22Rv1 (cell line): ENCODE measurements around the gene DDX31.

Experiments used
- ZFX ChIP-seq: fragments of 450-650 bp; IDR thresholded peaks from 2 replicates; pipeline ENCODE4 v1.6.1; 2017; ENCODE audit warnings: antibody characterized with exemption, borderline replicate concordance
- TF ChIP-seq, protein P1 (sequence below): fragments of 450-650 bp; IDR thresholded peaks from 2 replicates; pipeline ENCODE4 v1.5.1; 2017; ENCODE audit warnings: mild to moderate bottlenecking

DNA sequence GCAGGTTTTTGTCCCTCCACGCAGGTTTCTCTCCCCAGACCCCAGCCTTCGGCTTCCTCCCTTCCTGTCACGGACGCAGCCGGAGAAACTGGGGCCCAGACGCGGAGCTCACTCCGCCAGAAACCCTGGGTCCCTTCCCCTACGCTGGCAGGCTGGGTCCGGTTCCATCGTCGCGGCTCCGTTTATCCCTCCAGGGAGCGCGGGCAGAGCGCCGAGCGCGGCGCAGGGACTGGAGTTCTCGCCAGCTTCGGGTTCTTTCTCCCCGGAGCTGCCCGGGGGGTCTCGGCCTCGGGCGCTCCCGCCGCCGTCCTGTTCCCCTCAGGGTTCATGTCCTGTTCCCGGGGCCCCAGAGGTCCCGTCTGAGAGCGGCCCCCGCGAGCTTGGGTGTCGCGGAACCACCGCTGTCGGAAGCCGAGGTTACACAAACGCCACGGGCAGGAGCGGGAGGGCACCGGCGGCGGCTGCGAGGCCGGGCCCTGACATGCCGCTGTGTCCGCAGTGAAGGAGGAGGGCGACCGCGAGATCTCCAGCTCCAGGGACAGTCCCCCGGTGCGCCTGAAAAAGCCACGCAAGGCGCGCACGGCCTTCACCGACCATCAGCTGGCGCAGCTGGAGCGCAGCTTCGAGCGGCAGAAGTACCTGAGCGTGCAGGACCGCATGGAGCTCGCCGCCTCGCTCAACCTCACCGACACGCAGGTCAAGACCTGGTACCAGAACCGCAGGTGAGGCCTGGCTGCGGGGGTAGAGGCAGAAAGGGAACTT lies 82.8 kb downstream of the DDX31 start:
- TF ChIP-seq, protein P1, sequence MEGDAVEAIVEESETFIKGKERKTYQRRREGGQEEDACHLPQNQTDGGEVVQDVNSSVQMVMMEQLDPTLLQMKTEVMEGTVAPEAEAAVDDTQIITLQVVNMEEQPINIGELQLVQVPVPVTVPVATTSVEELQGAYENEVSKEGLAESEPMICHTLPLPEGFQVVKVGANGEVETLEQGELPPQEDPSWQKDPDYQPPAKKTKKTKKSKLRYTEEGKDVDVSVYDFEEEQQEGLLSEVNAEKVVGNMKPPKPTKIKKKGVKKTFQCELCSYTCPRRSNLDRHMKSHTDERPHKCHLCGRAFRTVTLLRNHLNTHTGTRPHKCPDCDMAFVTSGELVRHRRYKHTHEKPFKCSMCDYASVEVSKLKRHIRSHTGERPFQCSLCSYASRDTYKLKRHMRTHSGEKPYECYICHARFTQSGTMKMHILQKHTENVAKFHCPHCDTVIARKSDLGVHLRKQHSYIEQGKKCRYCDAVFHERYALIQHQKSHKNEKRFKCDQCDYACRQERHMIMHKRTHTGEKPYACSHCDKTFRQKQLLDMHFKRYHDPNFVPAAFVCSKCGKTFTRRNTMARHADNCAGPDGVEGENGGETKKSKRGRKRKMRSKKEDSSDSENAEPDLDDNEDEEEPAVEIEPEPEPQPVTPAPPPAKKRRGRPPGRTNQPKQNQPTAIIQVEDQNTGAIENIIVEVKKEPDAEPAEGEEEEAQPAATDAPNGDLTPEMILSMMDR = no peak
- no peak for TF ChIP-seq ZFX
